NCI-H2029 (cell line): ENCODE results near the gene TDRD3.

Source experiments
- DNase-seq: peaks from one replicate; lab custom pipeline; 2025; lab: John Stamatoyannopoulos, UW

Gene TDRD3

DNA sequence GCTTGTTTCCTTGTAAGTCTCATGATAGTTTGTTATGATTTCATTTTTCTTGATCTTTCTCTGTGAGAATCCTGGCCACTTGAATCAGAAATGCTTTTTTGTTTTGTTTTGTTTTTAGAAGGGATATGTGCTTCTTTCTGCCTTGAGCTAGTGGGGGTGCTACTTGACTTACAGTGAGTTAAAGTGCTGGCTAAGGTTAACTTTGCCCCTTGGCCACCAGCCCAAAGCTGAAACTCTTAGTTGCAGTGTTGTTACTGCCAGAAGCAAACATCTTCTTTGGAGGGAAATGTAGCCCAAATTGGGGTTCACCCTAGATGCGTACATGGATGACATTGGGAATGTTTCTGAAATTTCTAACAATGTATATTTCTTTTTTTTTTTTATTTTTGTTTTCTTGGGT lies 57.4 kb downstream of the TDRD3 start:
- no peak for DNase-seq

DNA sequence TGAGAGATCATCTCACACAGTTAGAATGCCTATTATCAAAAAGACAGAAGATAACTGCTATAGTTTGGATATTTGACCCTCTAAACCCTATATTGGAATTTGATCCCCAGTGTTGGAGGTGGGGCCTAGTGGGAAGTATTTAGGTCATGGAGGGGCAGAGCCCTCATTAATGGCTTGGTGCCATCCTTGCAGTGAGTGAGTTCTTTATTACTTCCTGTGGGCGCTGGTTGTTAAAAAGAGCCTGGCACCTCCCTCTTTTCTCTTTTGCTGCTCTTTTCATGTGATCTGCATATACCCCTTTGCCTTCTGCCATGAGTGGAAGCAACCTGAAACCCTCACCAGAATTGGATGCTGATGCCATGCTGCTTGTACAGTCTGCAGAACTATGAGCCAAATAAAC lies 66.8 kb downstream of the TDRD3 start:
- DNase-seq, result no peak

DNA sequence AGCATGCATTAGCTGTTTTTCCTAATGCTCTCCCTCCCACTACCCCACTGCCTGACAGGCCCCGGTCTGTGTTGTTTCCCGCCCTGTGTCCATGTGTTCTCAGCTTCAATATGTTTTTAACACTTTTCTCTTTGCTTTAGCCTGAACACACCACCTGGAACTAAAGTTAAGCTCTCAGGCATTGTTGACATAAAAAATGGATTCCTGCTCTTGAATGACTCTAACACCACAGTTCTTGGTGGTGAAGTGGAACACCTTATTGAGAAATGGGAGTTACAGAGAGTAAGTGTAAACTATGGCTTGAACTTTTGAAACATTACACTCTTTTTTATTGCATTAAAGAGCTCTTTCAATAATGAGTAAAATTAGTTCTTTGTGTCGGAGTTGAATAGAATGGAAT lies 70.1 kb downstream of the TDRD3 start:
- no peak for DNase-seq

DNA sequence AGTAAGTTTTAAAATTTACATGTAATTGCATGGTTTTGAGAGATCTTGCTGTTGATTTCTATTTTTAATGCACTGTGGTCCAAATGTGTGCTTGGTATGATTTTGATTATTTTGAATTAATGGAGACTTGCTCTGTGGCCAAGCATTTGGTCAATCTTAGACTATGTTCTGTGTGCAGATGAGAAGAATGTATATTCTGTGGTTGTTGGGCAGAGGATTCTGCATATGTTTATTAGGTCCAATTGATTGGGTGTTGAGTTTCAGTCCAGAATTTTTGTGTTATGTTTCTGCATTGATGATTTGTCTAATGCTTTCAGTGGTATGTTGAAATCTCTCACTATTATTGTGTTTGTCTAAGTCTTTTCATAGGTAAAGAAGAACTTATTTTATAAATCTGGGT lies 82.3 kb downstream of the TDRD3 start:
- DNase-seq, result no peak

DNA sequence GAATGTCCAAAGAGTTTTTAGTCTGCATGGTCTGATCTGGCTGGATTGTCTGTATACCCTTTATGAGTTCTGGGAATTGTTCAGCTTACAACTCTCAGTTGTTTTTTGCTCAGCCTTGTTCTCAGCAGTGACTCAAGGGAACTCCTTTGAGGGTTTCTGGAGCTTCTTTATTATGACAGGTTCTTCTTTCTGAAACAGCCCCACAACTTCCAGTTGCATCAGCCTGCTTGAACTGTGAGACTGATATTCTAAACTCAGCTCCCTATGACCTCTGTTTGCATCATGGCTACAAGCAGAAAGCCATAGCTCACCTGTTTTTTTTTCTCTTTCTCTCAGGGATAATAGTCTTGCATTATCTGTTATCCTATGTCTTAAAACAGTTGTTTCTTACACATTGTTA lies 85.0 kb downstream of the TDRD3 start:
- no peak for DNase-seq

DNA sequence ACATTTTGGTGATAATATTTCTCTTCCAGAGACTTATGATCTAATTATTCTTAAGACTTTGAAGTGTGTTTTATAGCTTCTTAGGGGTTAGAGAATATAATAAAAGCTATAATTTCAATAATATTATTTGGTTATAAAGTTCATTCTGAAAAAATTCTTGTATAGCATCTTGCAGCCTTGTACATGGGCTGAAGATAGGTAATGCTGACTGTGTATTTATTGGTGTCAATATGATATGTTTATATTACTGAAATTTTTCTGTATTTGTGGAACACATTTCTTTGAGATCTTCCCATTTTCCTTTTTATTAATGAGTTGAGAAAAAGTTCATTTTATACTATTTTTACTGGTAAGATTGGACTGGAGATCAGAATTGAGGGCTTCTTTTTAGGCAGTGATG lies 87.8 kb downstream of the TDRD3 start:
- DNase-seq, result no peak

DNA sequence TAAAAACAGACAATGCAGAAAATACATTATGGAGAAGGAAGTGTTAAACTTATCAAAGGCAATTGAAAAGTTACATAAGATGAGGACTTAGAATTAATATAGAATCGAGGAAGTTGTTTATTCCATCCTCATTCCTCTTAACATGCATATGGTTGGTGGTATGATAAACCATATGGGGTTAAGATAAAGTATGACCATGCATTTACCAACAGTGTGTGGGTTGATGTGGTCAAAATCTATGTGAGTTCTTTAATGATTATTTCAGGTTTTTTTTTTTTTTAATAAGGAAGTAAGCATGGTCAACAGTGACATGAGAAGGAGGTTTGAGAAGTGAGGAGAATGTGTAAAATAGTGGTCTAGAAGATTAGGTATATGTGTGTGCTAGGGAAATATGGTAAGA lies 94.5 kb downstream of the TDRD3 start:
- no peak for DNase-seq

DNA sequence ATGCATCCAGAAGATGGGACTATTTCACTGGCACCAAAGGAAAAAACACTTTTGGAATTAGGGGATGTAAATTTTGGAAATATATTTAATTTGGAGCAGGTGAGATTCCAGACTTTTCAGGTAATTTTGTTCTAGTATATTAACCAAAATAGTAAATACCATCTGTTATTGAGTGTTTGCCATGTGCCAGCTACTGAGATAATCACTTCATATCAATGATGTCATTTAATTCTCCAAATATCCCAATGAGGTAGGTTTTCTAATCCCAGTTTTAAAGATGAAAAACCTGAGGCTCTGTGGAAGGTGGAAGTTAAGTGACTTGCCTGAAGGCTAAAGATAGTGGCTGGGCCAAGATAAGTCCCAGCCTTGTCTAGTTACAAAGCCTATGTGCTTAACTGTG lies 95.2 kb downstream of the TDRD3 start:
- DNase-seq, result no peak

DNA sequence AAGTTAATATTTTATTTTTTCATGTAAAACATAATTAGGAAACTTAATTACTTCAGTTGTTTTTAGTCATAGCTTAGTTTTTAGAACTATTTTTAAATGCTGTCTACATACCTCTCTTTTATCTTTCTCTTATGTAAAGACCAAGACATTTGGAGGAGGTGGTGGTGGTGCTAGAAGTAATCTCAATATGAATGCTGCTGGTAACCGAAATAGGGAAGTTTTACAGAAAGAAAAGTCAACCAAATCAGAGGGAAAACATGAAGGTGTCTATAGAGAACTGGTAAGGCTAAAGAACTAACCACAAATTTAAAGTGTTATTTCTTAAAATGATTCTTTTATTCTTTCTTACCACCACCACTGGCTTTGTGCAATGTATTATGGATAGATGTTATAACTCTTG lies 97.3 kb downstream of the TDRD3 start:
- no peak for DNase-seq

DNA sequence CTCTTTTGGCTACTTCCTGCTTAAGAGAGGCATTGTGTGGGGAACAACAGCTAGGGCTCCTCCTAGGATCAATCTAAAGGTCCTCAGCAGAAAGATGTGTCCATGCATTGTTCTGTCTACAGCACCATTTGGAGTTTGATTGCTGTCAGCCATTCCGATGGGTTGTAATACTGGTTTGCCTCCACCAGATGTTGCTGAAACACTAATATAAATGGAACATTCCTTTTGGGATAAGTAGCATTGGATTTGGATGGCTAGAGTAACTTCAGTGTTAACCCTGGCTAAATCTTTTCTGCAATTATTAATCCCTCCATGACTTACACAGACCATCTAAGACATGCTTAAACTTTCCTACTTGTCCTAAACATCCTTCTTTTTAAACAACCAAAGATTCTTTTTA lies 104.2 kb downstream of the TDRD3 start:
- no peak for DNase-seq

DNA sequence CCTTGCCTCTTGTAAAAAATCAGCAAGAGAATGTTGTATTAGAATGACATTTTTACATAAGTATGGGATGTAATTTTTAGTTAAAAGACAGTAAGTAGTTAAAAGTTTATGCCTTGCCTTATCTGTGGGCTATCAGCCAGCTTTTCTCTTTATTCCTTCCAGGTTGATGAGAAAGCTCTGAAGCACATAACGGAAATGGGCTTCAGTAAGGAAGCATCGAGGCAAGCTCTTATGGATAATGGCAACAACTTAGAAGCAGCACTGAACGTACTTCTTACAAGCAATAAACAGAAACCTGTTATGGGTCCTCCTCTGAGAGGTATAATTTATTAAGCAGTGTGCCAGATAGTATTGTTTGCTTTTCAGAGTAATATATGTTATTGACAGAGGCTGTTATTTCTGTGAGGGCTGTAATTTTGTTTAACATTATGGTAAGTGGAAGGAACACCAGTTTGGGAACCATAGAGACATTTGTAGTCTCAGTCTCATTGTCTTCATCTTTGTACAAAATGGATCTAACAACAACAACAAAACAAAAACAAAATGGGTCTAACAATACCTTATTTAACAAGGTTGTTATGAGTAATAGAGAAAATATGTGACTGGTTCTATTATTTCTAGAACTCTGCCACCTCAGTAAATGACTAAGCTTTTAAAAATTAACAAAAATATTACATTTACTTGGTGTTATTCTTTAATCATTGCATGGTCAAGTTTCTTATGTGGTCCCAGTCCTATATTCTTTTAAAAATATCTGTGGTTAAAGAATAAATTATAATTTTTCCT lies 112.8 kb downstream of the TDRD3 start:
- DNase-seq, result no peak

DNA sequence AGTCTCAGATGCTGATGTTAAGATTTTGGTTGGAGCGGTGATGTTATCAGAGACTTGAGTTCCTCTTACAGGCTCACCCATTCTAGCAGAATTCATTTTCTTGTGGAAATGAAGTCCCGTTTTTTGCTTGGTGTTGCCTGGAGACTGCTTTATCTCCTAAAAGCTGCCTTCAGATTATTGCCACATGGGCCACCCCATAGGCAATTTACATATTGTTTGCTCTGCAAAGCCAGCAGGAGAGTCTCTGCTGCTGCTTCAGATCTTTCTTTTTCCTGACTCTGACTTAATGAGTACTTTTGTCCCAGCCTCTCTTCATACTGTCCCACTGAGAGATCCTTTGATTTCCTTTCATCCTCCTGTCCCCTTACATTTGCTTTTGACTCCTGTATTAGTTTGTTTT lies 114.6 kb downstream of the TDRD3 start:
- DNase-seq, result no peak

DNA sequence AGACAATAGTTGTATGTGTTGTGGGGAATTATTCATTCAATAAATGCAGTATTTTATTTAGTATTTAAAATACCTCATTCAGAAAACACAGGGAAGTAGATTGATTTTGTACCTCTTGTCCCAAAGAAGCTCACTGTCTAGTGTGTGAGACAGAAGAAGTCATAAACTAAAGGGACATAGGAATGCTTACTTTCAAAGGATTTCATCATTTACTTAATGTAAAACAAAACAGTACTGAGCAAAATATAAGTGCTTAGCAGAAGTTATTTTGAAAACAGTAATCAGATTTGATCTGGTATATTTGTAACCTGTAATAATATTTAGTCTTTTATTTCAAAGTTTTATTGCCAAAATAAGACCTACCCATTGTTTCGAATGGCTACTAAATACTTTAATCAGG lies 117.9 kb downstream of the TDRD3 start:
- DNase-seq, result no peak

DNA sequence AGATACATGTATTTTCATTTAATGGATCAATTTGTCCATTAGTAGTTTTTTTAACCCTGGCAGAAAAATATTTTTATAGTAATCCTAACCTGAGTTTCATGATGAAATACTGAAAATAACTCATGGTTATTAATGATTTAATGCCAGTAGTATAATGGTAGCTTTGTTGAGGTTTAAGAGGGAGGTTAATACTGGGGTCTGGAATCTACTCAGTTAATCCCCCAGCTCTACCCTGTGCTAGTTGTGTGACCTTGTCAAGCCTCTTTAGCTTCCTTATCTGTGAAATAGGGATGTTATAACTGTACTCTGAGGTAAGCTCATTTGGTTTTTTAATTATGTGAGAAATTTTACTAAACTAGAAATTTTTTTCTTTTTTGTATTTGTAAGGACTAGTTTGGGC lies 122.5 kb downstream of the TDRD3 start:
- no peak for DNase-seq

DNA sequence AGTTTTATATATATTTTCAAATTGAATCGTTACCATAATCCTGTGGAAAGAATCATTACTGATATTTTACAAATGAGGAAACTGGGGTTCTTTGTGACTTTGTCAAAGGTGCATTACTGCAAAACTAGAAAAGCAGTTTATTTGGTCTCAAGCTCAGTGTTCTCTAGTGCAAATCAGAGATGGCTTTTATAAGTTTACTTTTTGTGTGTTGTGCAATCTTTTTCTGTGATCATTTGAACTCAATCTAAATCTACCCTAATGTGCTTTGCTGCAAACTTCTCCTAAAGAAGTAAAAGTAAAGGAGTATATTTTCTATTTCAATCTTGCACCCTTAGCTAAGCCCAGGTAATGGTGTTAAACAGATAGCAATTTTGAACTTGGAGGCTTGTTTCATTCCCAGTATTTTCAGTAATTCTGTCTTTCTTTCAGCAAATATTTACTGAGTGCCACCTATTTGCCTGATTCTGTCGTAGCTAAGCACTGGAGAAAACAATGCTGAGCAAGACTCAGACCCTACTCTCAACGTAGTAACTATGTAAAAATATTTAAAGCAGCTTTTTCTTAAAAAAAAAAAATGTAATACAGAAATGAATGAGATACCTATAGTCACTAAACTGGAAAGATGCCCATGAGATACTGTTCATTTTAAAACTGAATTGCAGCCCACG lies 124.0 kb downstream of the TDRD3 start:
- DNase-seq, result no peak

DNA sequence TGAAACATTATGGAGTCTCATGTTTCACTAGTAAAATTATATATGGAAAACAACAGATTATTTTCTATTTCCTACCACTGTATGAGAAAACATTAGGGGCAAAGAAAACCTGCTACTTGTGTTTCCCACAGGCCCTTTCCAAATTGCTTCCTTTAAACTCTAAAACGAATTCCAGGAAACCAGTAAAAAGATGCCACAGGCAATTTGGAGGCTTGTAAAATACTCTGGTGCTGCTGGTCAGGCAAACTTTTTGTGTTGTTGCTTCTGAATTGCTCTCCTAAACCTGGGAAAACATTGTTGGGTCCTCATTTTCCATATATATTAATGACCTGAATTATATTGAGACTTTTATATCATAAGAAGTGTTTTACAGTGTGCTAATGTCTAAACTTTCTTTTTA lies 141.5 kb downstream of the TDRD3 start:
- DNase-seq, result no peak

DNA sequence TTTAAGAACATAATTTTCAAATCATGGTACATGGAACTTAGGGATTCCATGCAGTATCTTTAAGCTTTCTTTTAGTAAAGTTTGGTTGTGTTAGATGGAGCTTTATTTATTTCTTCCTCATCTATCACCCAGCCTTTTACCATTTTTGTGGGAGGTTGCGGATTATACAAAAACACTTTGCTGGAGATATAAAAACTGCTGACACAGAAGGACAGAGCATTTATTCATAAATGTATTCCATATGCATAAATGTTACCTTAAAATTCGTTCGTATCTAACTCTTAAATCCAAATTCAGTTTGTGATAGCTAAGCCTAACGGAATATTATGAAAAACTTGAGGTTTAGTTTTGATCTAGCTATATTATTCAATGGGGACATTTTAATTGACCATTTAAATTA lies 143.3 kb downstream of the TDRD3 start:
- no peak for DNase-seq

DNA sequence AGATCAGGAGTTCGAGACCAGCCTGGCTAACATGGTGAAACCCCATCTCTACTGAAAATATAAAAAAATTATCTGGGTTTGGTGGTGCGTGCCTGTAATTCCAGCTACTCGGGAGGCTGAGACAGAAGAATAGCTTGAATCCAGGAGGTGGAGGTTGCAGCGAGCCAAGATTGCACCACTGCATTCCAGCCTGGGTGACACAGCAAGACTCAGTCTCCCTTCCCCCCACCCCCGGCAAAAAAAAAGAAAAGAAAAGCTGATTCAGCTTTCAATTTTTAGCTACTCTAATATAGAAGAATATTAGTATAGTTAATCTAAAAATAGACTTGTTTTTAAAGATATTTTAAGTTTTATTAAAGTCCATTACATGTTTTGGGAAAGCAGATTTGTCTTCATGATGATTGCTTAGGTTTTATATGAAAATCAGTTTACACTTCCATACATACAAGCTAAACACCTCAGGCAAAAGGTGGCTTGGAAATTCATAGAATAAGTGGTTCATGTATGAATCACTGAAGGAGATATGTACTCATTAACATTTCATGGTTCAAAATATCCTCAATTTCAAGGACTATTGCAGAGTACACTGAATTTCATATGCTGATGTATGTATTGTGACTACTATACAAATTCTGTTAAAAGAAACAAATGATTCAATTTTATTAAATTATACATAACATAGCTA lies 165.2 kb downstream of the TDRD3 start:
- DNase-seq, result no peak

DNA sequence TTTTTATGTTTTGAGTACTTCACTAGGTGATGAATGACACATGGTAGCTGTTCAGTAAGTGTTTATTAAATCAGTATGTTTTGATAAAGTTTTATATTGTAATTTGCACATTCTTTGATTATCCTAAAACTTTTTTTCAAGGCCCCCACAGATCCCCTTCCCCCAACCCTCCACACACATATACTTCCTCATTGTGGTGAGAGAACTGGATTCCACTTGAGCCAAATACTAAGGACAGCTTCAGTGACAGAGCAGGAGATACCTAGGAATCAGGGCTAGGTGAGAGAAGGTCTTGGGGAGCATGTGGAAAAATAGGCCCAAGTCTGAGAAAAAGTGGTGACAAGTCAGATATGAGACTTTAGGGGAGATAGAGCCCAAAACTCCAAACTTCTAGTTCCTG lies 174.6 kb downstream of the TDRD3 start:
- no peak for DNase-seq

DNA sequence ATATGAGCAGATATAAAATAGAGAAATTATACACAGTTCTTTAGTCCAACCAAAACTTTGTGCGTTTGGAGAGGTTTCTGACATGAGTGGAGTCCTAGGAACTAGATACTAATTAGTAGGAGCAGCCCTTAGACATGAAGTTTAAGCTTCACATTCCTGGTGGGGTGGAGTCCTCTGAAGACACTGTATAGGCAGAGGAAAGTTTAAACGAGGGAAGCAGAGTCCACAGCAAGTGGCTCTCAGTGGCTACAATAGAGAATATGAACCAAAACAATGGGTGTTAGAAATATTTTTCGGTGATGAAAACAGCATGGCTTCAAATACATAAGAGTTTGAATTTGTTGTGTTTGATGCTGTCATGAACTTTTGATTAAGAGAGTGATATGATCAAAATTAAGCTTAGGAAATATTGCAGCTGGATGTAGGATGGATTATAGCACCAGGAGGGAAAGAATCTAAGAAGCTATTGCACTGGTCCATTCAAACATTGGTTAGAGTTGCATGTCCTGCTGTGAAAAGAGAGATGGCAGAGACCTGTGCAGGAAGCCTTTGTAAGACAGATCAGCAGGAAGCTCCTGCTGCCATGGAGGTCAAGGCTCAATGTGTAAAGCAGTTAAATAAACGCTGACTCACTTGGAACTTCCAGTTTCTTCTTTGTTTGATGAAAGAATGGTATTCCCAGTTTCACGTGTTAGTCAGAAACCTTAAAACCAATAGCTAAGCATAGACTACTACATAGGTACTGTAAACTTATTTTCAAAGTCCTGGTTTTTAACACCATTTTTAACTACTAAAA lies 175.2 kb downstream of the TDRD3 start:
- DNase-seq, result no peak

DNA sequence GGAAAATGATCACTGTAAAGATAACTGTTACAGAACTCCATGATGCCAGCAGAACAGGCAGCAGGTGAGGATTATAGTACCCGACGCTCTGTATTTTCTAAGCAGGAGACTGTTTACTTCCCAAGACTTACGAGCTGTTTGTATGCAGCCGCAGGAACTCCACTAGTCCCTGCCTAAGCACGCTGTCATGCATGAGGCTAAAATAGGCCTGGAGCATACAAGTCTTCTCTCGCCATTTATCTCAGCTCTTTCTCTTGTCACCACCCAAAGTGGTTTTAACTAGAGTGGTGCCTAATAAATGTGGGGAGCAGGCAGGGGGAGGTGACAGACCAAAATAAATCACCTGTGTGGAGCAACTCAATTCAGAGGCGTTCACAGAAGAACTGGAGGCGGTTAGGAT lies 175.8 kb downstream of the TDRD3 start:
- no peak for DNase-seq

DNA sequence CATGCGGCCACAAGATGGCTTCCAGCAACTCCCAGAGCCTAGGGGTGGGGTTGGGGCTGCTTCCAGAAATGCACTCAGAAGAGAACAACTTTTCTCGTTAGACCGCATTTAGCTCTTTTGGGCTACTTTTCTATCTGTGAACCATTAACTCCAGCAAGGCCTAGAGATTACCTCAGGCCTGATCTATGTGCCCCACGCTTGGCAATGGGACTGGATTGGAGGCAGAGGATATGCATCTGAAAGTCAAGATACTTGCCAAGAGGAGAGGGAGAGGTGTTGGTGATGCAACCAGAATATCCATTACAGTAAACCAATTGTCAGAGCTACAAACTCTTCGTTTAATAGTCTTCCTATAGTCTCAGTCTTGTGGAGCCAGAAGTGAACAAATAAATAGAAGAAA lies 177.7 kb downstream of the TDRD3 start:
- no peak for DNase-seq

DNA sequence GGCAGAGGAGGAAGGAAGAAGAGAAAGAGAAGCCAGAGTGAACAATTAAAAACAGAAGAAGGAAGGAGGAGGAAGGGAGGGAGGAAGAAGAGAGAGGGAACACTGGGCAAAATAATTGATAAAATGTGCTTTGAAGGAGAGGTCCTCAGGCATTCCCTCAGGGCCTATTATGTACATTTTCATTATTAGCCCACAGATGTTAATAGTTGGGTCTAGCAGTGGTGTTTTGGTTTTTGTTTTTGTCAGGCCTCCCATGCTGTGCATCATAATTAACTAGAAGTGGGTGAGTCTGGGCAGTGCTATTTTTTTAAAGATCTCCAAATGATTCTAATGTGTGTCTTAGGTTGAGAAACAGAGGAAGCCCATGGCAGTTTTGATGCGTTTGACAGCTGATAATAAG lies 178.1 kb downstream of the TDRD3 start:
- no peak for DNase-seq
